ENCODE results near the gene ARMC10.

ARMC10 gene

GRCh38 chr7:103148131-103148993, 73.4 kb downstream of the ARMC10 start:
- Histone ChIP-seq H2BK15ac (replicated peaks; ENCODE audit: low read depth) (no peak overlapping the region), H3K23ac (ENCODE audit: low read length) (no peak overlapping the region), H3K4ac (ENCODE audit: low read depth, low read length) (peak overlapping the region; percentile 73), H3K56ac (ENCODE audit: low read length) (peak overlapping the region; percentile 96), H3K27ac (ENCODE audit: low read depth, low read length) (peak overlapping the region; percentile 98), H4K8ac (ENCODE audit: low read depth, low read length) (peak overlapping the region; percentile 87), H3K79me1 (ENCODE audit: low read length) (peaks cover 2% of the 10 kb centered on the region), H3K18ac (ENCODE audit: low read length) (peak overlapping the region; percentile 94), H4K5ac (ENCODE audit: low read length) (no peak overlapping the region), H3K4me1 (ENCODE audit: control insufficient read depth, low read depth, low read length) (peaks cover 3% of the 10 kb centered on the region), H2BK5ac (ENCODE audit: low read length) (no peak overlapping the region), H3K9ac (ENCODE audit: low read length) (peak overlapping the region; percentile 80), H3K4me2 (ENCODE audit: low read length) (peak overlapping the region; percentile 22), H3K27me3 (ENCODE audit: insufficient read depth, low read length, poor library complexity) (no peaks in the 10 kb centered on the region), H2AK5ac (ENCODE audit: low read length) (no peak overlapping the region), H3K4me3 (ENCODE audit: low read length) (peak overlapping the region; percentile 29), H3K79me2 (ENCODE audit: control insufficient read depth, insufficient read depth, low read length) (peaks cover 6% of the 10 kb centered on the region), H3K36me3 (ENCODE audit: control insufficient read depth, insufficient read depth, low read length) (no peaks in the 10 kb centered on the region), H2BK120ac (ENCODE audit: low read depth, low read length) (peak overlapping the region; percentile 48)
- DNase-seq, result peak; percentile 89
- WGBS (ENCODE audit: extremely low coverage, insufficient coverage, low lambda C conversion rate), result no CpG with 5 or more reads among the region's 13 CpGs

Measured in mesendoderm (in vitro differentiated cells).